GM23338 (cell line): ENCODE data around the gene SEC16B. TPM values are rescaled to one million over a fixed set of nuclear protein-coding genes. Genes with fewer than 3 reads are reported as not detected.

Experiments
- ATAC-seq: fragments of 200-7000 bp; cut with Tn5 transposase; 3 replicates; pipeline ENCODE4 v1.9.1; 2020
- DNase-seq: peaks from one replicate; pipeline ENCODE4 v3.0.0-alpha.2; 2015; ENCODE audit warnings: low spot score
- H2AFZ ChIP-seq: fragments of 200-600 bp; sonication (generic); 2 replicates; pipeline ENCODE4 v1.8.0; 2016; ENCODE audit warnings: antibody characterized with exemption, mild to moderate bottlenecking, moderate library complexity
- H3F3A ChIP-seq: fragments of 200-600 bp; sonication (generic); replicated peaks from 2 replicates; pipeline ENCODE4 v1.8.0; 2017; ENCODE audit warnings: antibody characterized with exemption, mixed run types, low read depth
- H3K27ac ChIP-seq: fragments of 200-600 bp; sonication (generic); 2 replicates; pipeline ENCODE4 v1.6.1; 2016; ENCODE audit warnings: low read depth
- H3K27me3 ChIP-seq: fragments of 200-600 bp; sonication (generic); 2 replicates; pipeline ENCODE4 v1.8.0; 2016; ENCODE audit warnings: mild to moderate bottlenecking, mixed run types, moderate library complexity; ENCODE audit not compliant: insufficient read depth
- H3K36me3 ChIP-seq: fragments of 200-600 bp; sonication (generic); 2 replicates; pipeline ENCODE4 v1.8.0; 2016; ENCODE audit warnings: mild to moderate bottlenecking; ENCODE audit not compliant: insufficient read depth
- H3K4me1 ChIP-seq: fragments of 200-600 bp; sonication (generic); 2 replicates; pipeline ENCODE4 v1.8.0; 2016; ENCODE audit warnings: mild to moderate bottlenecking, moderate library complexity; ENCODE audit not compliant: insufficient read depth
- H3K4me2 ChIP-seq: fragments of 200-600 bp; sonication (generic); 2 replicates; pipeline ENCODE4 v1.7.1; 2017; ENCODE audit warnings: mixed run types
- H3K4me3 ChIP-seq: fragments of 200-600 bp; sonication (generic); 2 replicates; pipeline ENCODE4 v1.6.1; 2016; ENCODE audit warnings: mixed run types
- H3K79me2 ChIP-seq: fragments of 200-600 bp; sonication (generic); replicated peaks from 2 replicates; pipeline ENCODE4 v1.8.0; 2017; ENCODE audit warnings: mild to moderate bottlenecking; ENCODE audit not compliant: insufficient read depth
- H3K9me2 ChIP-seq: fragments of 200-600 bp; sonication (generic); 2 replicates; pipeline ENCODE4 v1.8.0; 2017; ENCODE audit not compliant: insufficient read depth
- H4K20me1 ChIP-seq: fragments of 200-600 bp; sonication (generic); replicated peaks from 2 replicates; pipeline ENCODE4 v1.8.0; 2017; ENCODE audit warnings: mild to moderate bottlenecking; ENCODE audit not compliant: insufficient read depth
- H3K27ac Mint-ChIP-seq: 2 replicates; pipeline ENCODE4 v1.8.0; 2020; ENCODE audit warnings: inconsistent platforms, mild to moderate bottlenecking, moderate library complexity, mixed read lengths
- H3K27me3 Mint-ChIP-seq: 3 replicates; pipeline ENCODE4 v1.8.0; 2022; ENCODE audit warnings: low read depth, mild to moderate bottlenecking, moderate library complexity, mixed read lengths, inconsistent platforms; ENCODE audit not compliant: insufficient read depth, poor library complexity
- H3K36me3 Mint-ChIP-seq: 3 replicates; pipeline ENCODE4 v1.8.0; 2021; ENCODE audit warnings: low read depth, mild to moderate bottlenecking, inconsistent platforms, moderate library complexity, mixed read lengths
- H3K4me1 Mint-ChIP-seq: 3 replicates; pipeline ENCODE4 v1.8.0; 2020; ENCODE audit warnings: mild to moderate bottlenecking, inconsistent platforms, mixed read lengths
- H3K4me3 Mint-ChIP-seq: 3 replicates; pipeline ENCODE4 v1.8.0; 2021; ENCODE audit warnings: moderate library complexity, mild to moderate bottlenecking, inconsistent platforms, mixed read lengths
- H3K9me3 Mint-ChIP-seq: 3 replicates; pipeline ENCODE4 v1.8.0; 2020; ENCODE audit warnings: moderate library complexity, mild to moderate bottlenecking, inconsistent platforms, mixed read lengths
- CREB1 ChIP-seq: fragments of 250-450 bp; sonication (Bioruptor Pico); IDR thresholded peaks from 2 replicates; pipeline ENCODE4 v1.5.0; 2020; ENCODE audit warnings: low read depth, mild to moderate bottlenecking, moderate library complexity
- CTCF ChIP-seq, 2 experiments: fragments of 200-600 bp in 1 of 2; sonication (generic) in 1 of 2; conservative IDR thresholded peaks; 2 replicates each; pipeline versions ENCODE4 v1.5.1 to v1.6.1; 2016 to 2017; ENCODE audit warnings: antibody characterized with exemption in 2 of 2, low read depth in 2 of 2, mild to moderate bottlenecking in 2 of 2, moderate library complexity in 1 of 2
- EZH2 ChIP-seq: fragments of 200-600 bp; sonication (generic); IDR thresholded peaks from one replicate; pipeline ENCODE4 v1.8.0; 2017; ENCODE audit warnings: antibody characterized with exemption, mild to moderate bottlenecking, low read depth; ENCODE audit not compliant: unreplicated experiment
- EZH2phosphoT487 ChIP-seq: fragments of 200-600 bp; sonication (generic); IDR thresholded peaks from one replicate; pipeline ENCODE4 v1.8.1; 2018; ENCODE audit warnings: antibody characterized with exemption; ENCODE audit not compliant: unreplicated experiment
- JUNB ChIP-seq: IDR thresholded peaks from one replicate; pipeline ENCODE4 v1.6.1; 2016; ENCODE audit warnings: antibody characterized with exemption; ENCODE audit not compliant: unreplicated experiment
- NANOG ChIP-seq: IDR thresholded peaks from 2 replicates; pipeline ENCODE4 v1.6.1; 2016; ENCODE audit warnings: antibody characterized with exemption, borderline replicate concordance
- POLR2AphosphoS5 ChIP-seq: IDR thresholded peaks from 2 replicates; pipeline ENCODE4 v1.6.1; 2016; ENCODE audit warnings: antibody characterized with exemption, low read depth
- REST ChIP-seq: IDR thresholded peaks from one replicate; pipeline ENCODE4 v1.6.1; 2018; ENCODE audit warnings: antibody characterized with exemption; ENCODE audit not compliant: unreplicated experiment
- STAT1 ChIP-seq: IDR thresholded peaks from one replicate; pipeline ENCODE4 v1.6.1; 2016; ENCODE audit warnings: antibody characterized with exemption; ENCODE audit not compliant: unreplicated experiment
- ZNF331 ChIP-seq: fragments of 250-450 bp; sonication (Bioruptor Pico); IDR thresholded peaks from 2 replicates; pipeline ENCODE4 v1.5.0; 2020; ENCODE audit warnings: low read depth, mild to moderate bottlenecking, moderate library complexity
- ZNF462 ChIP-seq: fragments of 250-450 bp; sonication (Bioruptor Pico); IDR thresholded peaks from 2 replicates; pipeline ENCODE4 v1.5.0; 2020; ENCODE audit warnings: mild to moderate bottlenecking, moderate library complexity
- polyA plus RNA-seq: library from polyadenylated mRNA; unstranded; fragments of >200 nt; fragmentation: Nextera tagmentation; extraction: Ambion mirVana; gene quantifications from 2 replicates; pipeline ENCODE4 v1.2.1, GENCODE V29; 2016
- total RNA-seq: library from RNA; depleted of rRNA; stranded (reverse); fragments of >200 nt; shearing (Covaris generic); gene quantifications from 2 replicates; pipeline ENCODE4 v1.2.3, GENCODE V29; 2014

SEC16B gene
- total and polyA plus RNA-seq, 2 experiments from 2014 or later, result 0.29 to 1.2 TPM

GRCh38 chr1:177958092-177958491, 11.8 kb downstream of the SEC16B start:
- ATAC-seq, result no peak
- H3K36me3 ChIP-seq, result no peaks in the 10 kb centered on the region
- H4K20me1 ChIP-seq, result no peaks in the 10 kb centered on the region
- no peaks in the 10 kb centered on the region for H3K79me2 ChIP-seq
- no peak overlapping the region for H3K4me3 ChIP-seq
- Mint-ChIP-seq H3K36me3 (no peaks in the 10 kb centered on the region), H3K4me3 (no peak overlapping the region), H3K4me1 (peaks cover 27% of the 10 kb centered on the region), H3K9me3 (no peaks in the 10 kb centered on the region), H3K27ac (no peak overlapping the region), H3K27me3 (peaks cover 5% of the 10 kb centered on the region)
- no peaks in the 10 kb centered on the region for H3F3A ChIP-seq
- no peaks in the 10 kb centered on the region; the same call in 1 of the 2 replicates for H3K9me2 ChIP-seq
- TF ChIP-seq POLR2AphosphoS5 (no peak), CREB1 (CRISPR knock-in tag) (no peak), ZNF462 (CRISPR knock-in tag) (no peak)
- H3K27me3 ChIP-seq, result no peaks in the 10 kb centered on the region
- no peak for DNase-seq
- H2AFZ ChIP-seq, result no peak overlapping the region
- H3K27ac ChIP-seq, result no peak overlapping the region
- no peak overlapping the region for H3K4me2 ChIP-seq
- H3K4me1 ChIP-seq, result no peaks in the 10 kb centered on the region; the same call in 1 of the 2 replicates

- Mint-ChIP-seq H3K27ac (no peak overlapping the region), H3K27me3 (peaks cover 5% of the 10 kb centered on the region), H3K4me1 (peaks cover 11% of the 10 kb centered on the region; the same call in 1 of the 3 replicates), H3K9me3 (no peaks in the 10 kb centered on the region), H3K36me3 (no peaks in the 10 kb centered on the region), H3K4me3 (no peak overlapping the region)
- H3K4me1 ChIP-seq, result no peaks in the 10 kb centered on the region
- H4K20me1 ChIP-seq, result no peaks in the 10 kb centered on the region
- no peak overlapping the region for H3K4me2 ChIP-seq
- no peaks in the 10 kb centered on the region for H3K27me3 ChIP-seq
- H3K79me2 ChIP-seq, result no peaks in the 10 kb centered on the region
- no peaks in the 10 kb centered on the region for H3F3A ChIP-seq
- H3K9me2 ChIP-seq, result no peaks in the 10 kb centered on the region
- no peak overlapping the region for H3K4me3 ChIP-seq
- DNase-seq (no peak), ATAC-seq (no peak)
- no peak overlapping the region for H3K27ac ChIP-seq
- no peaks in the 10 kb centered on the region for H3K36me3 ChIP-seq
- no peak overlapping the region for H2AFZ ChIP-seq
- TF ChIP-seq CTCF (conservative IDR thresholded peaks at IDR 0.05; ENCODE audit: low read depth in 2 of 2) (no peak), EZH2phosphoT487 (no peak), REST (no peak), ZNF331 (CRISPR knock-in tag) (no peak), STAT1 (no peak), EZH2 (no peak), POLR2AphosphoS5 (no peak), JUNB (no peak), CREB1 (CRISPR knock-in tag) (no peak), NANOG (no peak)
Measured at GRCh38 chr1:177954076-177954475, 15.8 kb downstream of the SEC16B start.
